GM18868 (cell line): ENCODE results near the gene ARAP1.
A peak's percentile ranks its signal among the peaks of the same experiment; 100 is the strongest.

Experiments
- ATAC-seq: cut with Tn5 transposase; IDR thresholded peaks from one replicate; pipeline ENCODE4 v1.9.1; 2021; ENCODE audit warnings: mild to moderate bottlenecking, moderate library complexity; ENCODE audit not compliant: unreplicated experiment

ARAP1 gene

GRCh38 chr11:72744474-72744873 lies 7.7 kb downstream of the ARAP1 start:
- ATAC-seq: no peak

- peak; percentile 63 for ATAC-seq
These were observed 8.6 kb downstream of the ARAP1 start for GRCh38 chr11:72743321-72744221.

- no peak for ATAC-seq
These were observed 9.5 kb downstream of the ARAP1 start for GRCh38 chr11:72742513-72743320.

- no peak for ATAC-seq
These were observed 10.2 kb downstream of the ARAP1 start for GRCh38 chr11:72741849-72742512.

GRCh38 chr11:72741429-72741833 lies 10.8 kb downstream of the ARAP1 start:
- no peak for ATAC-seq

- ATAC-seq: no peak
These were observed 11.4 kb downstream of the ARAP1 start for GRCh38 chr11:72740562-72741428.

GRCh38 chr11:72740060-72740424 lies 12.2 kb downstream of the ARAP1 start:
- no peak for ATAC-seq

GRCh38 chr11:72739240-72740059 lies 12.8 kb downstream of the ARAP1 start:
- ATAC-seq: no peak

- ATAC-seq: no peak
These were observed 13.7 kb downstream of the ARAP1 start for GRCh38 chr11:72738199-72739141.

- ATAC-seq: no peak
These were observed 14.9 kb downstream of the ARAP1 start for GRCh38 chr11:72737336-72737735.

- no peak for ATAC-seq
These were observed 15.6 kb downstream of the ARAP1 start for GRCh38 chr11:72736452-72737069.

- no peak for ATAC-seq
These were observed 16.6 kb downstream of the ARAP1 start for GRCh38 chr11:72735495-72736027.

GRCh38 chr11:72732329-72732728 lies 19.9 kb downstream of the ARAP1 start:
- ATAC-seq: no peak

- no peak for ATAC-seq
These were observed 21.5 kb downstream of the ARAP1 start for GRCh38 chr11:72730737-72731136.

GRCh38 chr11:72730243-72730642 lies 22.0 kb downstream of the ARAP1 start:
- no peak for ATAC-seq

- no peak for ATAC-seq
These were observed 24.7 kb downstream of the ARAP1 start for GRCh38 chr11:72727521-72727920.

- ATAC-seq: no peak
These were observed 25.7 kb downstream of the ARAP1 start for GRCh38 chr11:72726266-72727220.
